Jurkat, Clone E6-1 (cell line): ENCODE data around the gene NPW.
"Not testable (repeated sequence)": the region's sequence is repeated elsewhere in the genome, so short reads cannot be mapped to it uniquely, and the experiment has no call there.

Experiments
- DNase-seq: peaks from one replicate; pipeline ENCODE4 v3.0.0-alpha.2; 2011; ENCODE audit warnings: low read depth, low spot score
- H3K4me3 ChIP-seq: 2 replicates; pipeline ENCODE4 v1.5.1; 2011; ENCODE audit warnings: mild to moderate bottlenecking, low read length, control low read depth, moderate library complexity

The NPW gene

DNA sequence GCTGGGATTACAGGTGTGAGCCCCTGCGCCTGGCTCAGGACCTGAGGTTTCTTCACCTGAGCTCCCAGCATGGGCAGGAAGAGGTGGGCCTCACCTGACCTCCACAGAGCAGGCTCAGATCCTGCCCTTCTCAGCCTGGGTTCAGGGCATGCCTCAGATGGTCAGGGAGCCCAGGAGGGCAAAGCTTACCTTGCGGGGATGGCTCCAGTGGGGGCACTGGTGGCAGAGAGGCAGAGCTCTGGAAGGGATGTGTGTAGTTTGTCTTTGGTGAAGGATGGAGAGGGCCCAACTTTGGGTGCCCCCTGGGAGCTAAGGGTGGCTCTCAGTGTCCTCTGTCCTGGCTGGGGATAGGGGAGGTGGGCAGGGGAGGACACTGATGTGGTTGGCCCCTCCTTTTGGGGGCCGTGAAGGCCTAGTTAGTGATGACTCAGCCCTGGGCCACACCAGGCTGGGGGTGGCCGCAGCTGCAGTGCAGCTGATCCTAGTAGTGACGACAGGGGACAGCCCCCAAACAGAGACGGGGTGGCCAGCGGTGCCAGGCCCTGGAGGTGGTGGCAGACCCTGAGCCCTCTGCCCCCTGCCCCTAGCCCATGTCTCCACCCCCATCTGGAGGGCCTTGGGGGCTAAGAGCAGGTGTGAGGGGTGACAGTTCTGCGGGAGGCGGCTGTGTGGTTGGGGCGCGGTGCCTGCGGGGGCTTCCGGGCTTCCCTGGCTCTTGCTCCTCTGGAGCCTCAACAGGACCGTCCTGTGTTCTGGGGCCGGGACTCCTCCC is 12.9 kb downstream of the NPW start:
- no peak for DNase-seq
- H3K4me3 ChIP-seq, result no peak overlapping the region

DNA sequence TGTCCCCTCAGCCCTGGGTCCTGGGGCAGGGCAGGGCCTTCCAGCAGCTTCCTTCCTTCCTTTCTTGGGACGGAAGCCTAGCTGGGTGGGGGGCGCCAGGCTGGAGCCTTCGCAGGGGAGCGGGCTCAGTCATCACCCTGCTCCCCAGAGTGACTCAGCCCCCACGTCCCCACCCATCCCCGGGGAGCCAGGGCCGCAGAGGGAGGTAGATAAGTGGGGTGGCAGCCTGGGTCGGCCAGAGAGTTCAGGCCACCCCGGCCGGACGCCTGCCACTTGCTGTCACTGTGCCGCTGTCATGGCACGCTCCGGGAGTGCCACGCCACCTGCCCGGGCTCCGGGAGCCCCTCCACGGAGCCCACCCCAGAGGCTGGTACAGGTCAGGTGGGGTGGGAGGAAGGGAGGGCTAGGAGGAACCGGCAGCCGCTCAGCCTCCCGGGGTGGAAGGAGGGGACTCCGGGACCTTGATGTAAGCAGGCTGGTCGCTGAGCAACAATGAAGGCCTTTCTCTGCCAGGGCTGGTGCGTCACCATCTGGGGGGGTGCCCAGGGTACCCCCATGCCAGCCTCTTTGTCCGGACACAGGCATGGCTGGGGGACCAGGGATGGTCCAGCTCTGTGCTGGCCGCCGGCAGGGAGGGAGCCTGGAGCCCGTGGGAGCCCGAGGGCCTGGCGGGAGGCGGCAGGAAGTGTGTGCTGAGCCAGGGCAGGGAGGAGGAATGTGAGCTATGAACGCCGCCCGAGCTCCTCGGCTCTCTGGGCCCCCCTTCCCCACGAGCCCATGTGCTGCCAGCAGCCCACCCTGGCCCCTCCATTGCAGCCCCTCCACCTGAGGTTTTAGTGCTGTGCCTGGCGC is 13.7 kb downstream of the NPW start:
- DNase-seq, result no peak
- no peak overlapping the region for H3K4me3 ChIP-seq

DNA sequence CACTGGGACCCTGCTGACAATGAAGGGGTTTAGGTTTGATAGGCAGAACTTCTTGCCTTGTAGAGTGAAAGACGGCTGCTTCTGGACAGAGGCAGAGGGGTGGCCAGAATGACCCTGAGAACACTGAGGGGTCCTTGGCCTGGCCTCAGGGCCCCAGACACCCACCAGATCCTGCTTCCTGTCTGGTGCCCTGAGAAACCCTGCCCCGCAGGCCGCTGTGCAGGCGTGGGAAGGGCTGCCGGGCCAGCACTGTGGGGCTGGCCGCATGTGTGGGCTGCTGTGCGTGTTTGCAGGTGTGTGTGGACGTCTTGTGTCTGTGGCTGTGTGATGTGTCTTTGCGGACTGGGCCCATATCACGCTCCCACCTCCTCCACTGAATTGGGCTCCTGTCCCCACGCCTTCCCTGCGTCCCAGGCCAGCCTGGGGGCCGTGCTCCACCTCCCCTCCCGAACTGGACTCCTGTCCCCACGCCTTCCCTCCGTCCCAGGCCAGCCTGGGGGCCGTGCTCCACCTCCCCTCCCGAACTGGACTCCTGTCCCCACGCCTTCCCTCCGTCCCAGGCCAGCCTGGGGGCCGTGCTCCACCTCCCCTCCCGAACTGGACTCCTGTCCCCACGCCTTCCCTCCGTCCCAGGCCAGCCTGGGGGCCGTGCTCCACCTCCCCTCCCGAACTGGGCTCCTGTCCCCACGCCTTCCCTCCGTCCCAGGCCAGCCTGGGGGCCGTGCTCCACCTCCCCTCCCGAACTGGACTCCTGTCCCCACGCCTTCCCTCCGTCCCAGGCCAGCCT is 14.5 kb downstream of the NPW start:
- not testable (repeated sequence) for DNase-seq, H3K4me3 ChIP-seq

DNA sequence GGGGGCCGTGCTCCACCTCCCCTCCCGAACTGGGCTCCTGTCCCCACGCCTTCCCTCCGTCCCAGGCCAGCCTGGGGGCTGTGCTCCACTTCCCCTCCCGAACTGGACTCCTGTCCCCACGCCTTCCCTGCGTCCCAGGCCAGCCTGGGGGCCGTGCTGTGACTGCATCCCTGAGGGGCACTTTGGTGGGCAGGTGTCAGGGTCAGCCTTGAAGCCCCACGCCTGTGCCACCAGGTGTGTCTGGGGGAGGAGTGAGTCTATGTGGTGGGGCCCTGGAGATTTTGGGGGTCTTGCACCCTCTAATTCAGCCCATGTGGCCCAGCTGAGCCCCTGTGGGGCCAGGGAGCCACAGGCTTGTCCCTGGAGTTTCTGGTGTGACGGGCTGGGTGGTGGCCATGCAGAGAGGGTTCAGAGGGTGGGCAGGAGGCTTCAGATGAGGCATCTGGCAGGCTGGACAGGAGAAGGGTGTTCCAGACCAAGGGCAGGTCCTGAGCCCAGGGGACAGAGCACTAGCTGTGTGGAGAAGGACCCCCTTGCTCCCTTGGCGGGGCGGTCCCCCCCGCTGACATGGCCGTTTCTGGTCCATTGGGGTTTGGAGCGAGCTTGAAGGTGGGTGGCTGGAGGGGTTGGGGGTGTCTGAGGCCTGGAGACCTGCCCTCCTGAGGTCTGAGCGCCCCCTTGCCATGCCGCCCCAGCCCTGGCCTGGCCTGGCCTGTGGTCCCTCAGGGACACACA is 15.3 kb downstream of the NPW start:
- no peak for DNase-seq

DNA sequence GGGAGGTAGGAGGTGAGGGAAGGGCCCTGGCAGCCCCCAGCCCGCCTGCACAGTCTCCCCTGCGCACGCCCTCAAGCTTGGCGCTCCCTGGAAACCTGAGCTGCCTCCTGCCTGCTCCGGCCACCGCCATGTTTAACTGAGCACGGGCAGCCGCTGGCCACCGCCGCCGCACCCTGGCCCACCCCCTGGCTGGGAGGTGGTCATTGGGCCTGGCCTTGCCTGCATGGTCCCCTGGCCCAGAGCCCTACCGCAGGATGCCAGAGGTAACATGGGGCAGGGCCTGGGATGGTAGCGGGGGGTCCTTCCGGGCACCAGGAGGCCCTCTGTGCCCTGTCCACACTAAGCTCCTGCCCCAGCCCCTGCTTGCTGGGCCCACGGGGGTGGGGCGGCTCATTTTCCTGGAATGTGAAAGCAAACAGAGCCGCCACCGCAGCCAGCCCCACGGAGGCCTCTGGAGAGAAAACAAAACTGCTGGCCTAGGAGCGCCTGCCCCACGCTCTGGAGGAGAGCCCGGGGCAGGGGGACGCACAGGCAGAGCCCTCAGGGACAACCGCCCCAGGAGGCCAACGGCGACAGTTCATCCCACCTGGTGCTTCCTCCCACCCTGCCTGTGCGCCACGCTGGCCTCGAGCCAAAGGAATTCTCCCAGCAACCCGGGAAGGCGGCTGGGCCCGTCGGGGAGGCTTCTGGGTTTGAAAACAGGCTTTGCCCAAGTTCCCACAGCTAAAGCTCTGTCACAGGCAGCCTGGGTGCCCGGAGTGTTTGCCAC is 16.0 kb downstream of the NPW start:
- H3K4me3 ChIP-seq, result no peak overlapping the region
- DNase-seq, result no peak

More for the DNA sequence above, 15.3 kb downstream of the NPW start:
- no peak overlapping the region for H3K4me3 ChIP-seq

DNA sequence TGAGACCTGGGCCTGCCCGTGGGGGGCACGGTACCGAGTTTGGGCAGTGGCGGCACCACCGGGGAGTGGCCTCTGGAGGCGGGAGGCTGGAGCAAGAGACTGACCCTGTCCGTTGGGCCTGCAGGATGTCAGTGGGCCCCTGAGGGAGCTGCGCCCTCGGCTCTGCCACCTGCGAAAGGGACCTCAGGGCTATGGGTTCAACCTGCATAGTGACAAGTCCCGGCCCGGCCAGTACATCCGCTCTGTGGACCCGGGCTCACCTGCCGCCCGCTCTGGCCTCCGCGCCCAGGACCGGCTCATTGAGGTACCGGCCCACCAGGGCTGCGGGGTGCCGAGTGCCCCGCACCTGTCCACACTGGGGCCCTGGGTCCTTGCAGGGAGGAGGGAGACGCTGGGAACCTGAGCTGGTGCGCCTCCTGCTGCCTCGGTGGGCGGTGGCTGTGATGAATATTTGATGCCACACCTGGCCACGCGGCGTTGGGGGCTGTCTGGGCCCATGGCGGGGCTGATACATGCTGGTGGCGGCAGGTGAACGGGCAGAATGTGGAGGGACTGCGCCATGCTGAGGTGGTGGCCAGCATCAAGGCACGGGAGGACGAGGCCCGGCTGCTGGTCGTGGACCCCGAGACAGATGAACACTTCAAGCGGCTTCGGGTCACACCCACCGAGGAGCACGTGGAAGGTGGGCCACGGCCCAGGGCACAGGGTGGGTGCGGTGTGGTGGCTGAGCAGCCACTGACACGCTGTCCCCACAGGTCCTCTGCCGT is 16.8 kb downstream of the NPW start:
- H3K4me3 ChIP-seq, result no peak overlapping the region
- no peak for DNase-seq

DNA sequence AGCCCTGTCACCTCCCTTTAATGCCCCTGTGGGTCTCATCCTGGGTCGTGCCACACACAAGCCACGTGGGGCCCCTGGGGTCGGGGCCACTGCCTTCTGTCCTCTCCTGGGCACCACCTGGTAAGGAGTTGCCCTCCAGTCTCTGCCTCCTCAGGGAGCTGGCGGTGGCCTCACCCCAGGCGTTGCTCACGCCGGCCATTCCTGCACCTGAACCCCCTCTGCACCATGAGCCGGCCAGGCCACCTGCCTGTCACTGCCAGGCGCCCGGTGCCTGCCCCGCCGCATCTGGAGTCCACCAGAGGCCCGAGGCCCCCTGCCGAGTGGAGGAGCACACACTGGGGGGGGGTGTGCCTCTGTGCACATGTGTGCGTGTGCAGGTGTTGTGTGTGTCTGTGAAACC is 17.5 kb downstream of the NPW start:
- no peak for DNase-seq
- H3K4me3 ChIP-seq, result no peak overlapping the region

DNA sequence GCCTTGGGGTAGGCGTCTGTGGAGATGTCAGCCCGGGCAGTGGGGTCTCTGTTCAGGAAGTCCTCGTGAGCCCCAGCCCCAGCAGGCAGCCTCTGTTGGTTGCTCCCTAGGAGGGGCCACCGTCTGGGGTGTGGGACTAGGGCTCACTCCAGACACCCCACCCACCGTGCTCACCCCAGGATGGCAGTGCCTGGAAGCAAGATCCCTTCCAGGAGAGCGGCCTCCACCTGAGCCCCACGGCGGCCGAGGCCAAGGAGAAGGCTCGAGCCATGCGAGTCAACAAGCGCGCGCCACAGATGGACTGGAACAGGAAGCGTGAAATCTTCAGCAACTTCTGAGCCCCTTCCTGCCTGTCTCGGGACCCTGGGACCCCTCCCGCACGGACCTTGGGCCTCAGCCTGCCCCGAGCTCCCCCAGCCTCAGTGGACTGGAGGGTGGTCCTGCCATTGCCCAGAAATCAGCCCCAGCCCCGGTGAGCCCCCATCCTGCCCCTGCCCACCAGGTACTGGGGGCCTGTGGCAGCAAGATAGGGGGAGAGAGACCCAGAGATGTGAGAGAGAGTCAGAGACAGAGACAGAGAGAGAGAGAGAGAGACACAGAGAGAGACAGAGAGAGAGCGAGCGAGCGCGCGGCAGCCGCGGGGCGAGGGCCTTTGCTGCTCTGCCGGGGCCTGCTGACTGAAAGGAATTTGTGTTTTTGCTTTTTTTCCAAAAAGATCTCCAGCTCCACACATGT is 18.2 kb downstream of the NPW start:
- H3K4me3 ChIP-seq, result no peak overlapping the region
- DNase-seq, result no peak

DNA sequence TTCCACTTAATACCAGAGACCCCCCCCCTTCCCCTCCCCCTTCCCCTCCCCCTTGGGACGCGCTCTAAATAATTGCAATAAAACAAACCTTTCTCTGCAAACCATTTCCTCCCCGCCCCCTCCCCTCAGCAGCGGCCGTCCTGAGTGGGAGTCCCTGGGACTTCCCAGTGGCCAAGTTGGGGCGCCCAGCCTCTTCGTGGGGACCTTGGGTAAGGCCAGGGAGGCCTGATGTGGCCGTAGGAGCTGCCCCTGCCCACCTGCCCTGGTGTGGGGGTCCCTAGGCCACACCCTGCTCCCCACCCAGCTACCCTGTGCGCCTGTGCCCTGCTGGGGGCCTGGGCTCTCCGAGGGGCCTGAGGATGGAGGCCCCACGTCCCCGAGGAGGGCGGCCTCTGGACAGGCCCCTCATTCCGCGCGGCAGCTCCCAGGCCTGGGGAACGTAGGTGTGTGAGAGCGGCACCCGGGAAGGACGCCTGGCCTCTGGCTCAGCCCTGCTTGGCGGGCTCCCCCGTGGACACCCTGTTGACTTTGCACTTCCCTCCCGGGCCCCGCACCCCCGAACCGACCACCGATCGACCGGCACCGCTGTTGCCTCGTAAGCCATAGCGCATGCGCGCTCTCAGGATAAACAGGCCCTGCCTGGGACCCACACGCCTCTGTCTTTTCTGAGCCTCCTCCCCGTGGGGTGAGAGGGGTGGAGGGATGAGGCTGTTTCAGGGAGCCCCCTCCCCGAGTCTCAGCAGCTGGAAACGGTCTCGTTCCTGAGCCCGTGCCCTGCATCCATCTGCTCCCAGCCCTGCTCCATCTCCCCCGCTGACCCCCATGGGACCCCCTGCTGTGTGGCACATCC is 19.0 kb downstream of the NPW start:
- no peak for DNase-seq
- H3K4me3 ChIP-seq, result no peak overlapping the region

DNA sequence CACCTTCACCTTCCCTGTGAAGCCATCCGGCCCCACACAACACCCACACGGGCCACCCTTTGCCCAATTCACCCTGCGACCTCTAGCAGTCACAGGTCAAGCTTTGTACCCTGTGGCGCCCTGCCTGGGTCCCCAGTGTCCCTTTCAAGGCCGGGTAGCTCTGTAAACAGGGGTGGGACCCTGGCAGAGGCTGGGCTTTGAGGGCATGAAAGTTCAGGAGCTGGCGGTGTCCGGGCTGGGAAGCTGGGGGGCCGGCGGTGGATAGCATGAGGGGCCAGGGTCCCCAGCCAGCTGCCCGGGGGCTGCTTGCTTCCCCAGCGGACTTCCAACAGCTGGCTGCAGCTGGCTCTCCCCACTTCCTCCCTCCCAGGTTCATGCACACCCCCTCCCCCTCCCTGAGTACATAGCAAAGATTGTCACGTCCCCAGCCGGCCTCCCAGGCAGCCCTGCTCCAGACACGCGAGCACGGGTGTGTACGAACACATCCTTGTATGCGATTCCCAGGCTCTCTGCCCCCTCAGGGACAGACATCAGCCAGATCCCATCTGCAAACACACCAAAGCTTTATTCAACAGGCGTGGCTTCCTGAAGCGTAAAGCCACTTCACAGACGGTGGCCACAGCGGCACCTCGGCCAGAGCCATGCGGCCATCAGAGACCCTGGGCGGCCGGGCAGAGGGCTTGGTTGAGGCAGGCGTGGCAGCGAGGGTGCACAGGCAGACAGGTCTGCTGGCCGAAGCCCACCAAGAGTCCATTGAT is 19.9 kb downstream of the NPW start:
- no peak for DNase-seq
- no peak overlapping the region for H3K4me3 ChIP-seq

DNA sequence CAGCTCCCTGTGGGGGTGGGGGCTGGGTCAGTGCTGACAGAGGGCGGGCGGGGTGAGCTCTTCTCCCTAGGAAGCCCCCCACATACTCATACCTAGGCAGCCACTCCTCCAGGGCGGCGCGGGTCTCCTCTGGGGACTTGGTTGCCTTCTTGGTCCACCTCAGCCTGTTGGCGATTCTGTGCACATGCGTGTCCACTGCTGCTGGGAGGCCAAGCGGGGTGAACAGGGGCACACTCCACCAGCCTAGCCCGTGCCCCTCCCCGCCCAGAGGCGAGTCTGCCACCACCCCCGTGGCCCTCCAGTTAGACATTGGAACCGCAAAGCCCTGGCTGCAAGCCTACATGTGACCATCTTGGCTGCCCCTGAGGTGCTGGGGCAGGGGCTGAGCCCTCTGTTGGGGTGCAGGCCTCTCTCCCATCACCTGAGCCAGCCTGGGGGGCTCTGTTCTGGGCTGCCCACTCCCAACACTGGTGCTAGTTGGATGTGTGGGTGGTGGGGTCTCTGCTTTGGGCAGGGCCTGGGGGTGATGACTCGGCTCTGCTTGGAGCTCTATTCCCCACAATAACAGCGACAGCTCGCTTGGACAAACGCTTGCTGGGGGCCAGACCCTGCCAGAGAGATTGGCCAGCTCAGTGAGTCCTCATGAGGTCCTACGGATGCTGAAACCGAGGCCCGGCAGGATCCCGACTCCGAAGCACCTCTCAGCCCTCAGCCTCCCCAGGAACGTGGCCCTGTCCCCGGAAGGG is 20.6 kb downstream of the NPW start:
- H3K4me3 ChIP-seq, result no peak overlapping the region
- no peak for DNase-seq

DNA sequence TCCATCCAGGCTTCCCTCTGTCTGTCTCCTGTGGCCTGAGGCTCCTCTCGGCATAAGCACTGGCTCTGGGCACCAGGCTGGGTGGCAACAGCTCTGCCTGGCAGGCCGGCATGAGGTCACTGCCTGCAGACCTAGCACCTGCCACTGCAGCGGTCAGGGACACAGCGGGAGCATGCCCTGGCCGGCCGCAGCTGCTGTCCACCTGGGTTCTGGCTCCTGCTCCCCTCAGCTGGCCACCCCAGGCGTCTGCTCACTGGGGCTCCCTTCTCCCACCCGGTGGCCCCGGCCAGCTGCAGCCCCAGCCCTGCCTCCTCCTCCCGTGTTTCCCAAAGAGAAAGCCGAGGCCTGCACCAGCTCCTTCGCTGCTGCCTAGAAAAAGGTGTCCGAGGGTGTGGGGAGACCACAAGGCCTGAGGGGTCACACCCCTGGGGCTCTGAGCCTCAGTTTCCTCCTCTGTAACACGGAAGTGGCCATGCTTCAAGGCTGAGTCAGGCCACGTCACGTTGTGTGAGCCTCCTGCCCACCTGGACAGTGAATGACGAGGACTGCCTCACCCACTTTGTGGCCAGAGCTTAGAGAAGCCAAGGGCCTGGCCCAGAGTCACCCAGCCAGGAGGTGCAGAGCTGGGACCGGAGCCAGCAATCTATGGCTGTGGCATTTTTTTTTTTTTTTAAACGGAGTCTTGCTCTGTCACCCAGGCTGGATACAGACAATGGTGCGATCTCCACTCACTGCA is 21.4 kb downstream of the NPW start:
- no peak overlapping the region for H3K4me3 ChIP-seq
- no peak for DNase-seq

DNA sequence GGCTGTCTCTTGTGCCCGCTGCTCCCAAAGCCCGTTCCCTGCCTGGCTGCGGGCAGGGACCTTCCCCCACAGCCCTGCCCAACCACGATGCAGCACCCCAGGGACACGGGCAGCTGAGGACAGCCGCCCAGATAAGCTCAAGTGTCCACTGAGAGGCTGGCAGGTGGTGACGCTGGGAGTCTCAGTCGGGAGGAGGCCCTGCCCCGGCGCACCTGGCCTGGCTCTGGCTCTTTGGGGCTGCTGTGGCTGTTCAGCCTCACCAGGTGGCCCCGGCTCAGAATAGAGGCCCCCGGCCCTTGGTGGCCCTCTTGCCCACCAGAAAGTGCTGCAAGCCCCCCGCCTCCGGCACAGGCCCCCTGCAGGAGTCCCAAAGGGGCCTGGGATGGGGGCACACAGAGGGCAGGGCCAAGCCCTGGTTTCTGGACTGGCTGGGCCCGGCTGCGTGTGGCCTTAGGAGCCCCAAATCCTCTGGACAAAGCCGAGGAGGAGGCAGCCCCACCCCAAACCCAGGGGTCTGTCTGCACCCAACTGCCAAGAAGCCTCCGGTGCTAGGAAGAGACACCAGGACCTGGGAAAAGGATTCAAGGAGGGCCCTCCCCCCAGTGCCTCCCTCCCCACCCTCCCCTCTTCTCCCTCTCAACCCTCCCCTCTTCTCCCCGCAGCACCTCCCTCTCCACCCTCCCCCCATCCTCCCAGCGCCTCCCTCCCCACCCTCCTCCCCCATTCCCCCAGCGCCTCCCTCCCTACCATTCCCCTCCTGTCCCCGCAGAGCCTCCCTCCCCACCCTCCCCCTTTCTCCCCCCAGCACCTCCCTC is 22.8 kb downstream of the NPW start:
- H3K4me3 ChIP-seq, result no peak overlapping the region
- no peak for DNase-seq
